ENCODE results near the gene MPHOSPH10. TPM values are rescaled to one million over a fixed set of nuclear protein-coding genes. Genes with fewer than 3 reads are reported as not detected.
"Not testable (repeated sequence)": the region's sequence is repeated elsewhere in the genome, so short reads cannot be mapped to it uniquely, and the experiment has no call there.

Gene MPHOSPH10
- total RNA-seq, 2 donors from 2014 or later, result 40.1 to 58.4 TPM

GRCh38 chr2:71131387-71132166, 1.1 kb downstream of the MPHOSPH10 start:
- DNase-seq (ENCODE audit: low spot score); H3K36me3 Mint-ChIP-seq; ATAC-seq; H3K9me3 Mint-ChIP-seq; H3K27ac Mint-ChIP-seq; H3K27me3 Mint-ChIP-seq; H3K4me1 Mint-ChIP-seq (ENCODE audit: low read depth in 2 of 2); H3K4me3 Mint-ChIP-seq: not testable (repeated sequence)

DNA sequence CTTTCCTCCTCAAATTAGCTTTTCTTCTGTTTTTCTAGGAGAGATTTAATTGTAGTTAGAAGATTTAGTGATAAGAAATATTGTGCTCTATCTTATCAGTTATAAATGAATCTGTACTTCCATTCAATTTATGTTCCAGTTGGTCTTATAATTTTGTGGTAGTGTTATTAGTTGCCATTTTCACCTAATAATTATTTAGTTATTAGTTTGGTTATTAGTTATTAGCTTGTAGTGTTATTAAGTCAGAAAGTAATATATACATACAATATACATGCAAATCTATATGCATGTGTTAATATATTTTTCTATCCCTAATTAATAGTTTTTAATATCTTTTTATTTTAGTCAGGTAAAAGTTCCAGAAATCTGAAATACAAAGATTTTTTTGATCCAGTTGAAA, 3.2 kb downstream of the MPHOSPH10 start:
- H3K4me3 Mint-ChIP-seq, result no peak overlapping the region
- H3K4me1 Mint-ChIP-seq (ENCODE audit: low read depth in 2 of 2), result peaks cover 3 to 5% of the 10 kb centered on the region in 2 donors
- H3K27ac Mint-ChIP-seq, result no peak overlapping the region
- DNase-seq (ENCODE audit: low spot score) (no peak), ATAC-seq (no peak)
- no peaks in the 10 kb centered on the region for H3K27me3 Mint-ChIP-seq
- H3K36me3 Mint-ChIP-seq, result peaks cover 15% of the 10 kb centered on the region
- no peaks in the 10 kb centered on the region for H3K9me3 Mint-ChIP-seq

GRCh38 chr2:71136174-71136573, 5.7 kb downstream of the MPHOSPH10 start:
- H3K36me3 Mint-ChIP-seq, result peaks cover 27% of the 10 kb centered on the region
- H3K27ac Mint-ChIP-seq, result no peak overlapping the region
- no peak overlapping the region for H3K4me3 Mint-ChIP-seq
- no peaks in the 10 kb centered on the region for H3K27me3 Mint-ChIP-seq
- DNase-seq (ENCODE audit: low spot score) (no peak), ATAC-seq (no peak)
- H3K9me3 Mint-ChIP-seq, result no peaks in the 10 kb centered on the region
- H3K4me1 Mint-ChIP-seq (ENCODE audit: low read depth in 2 of 2), result no peaks in the 10 kb centered on the region

DNA sequence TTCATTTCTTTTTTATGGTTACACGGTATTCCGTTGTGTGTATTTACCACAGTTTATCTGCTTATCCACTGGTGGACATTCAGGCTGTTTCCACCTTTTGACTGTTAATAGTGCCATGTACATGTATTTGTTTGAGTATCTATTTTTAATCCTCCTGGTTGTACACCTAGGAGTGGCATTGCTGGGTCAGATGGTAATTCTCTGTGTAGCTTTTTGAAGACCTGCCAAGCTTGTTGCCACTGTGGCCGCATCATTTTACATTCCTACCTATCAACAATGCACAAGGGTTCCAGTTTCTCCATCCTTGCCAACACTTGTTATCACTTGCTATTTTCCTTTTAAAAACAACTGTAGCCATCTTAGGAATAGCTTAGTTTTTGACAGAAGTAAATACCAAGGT, 13.3 kb downstream of the MPHOSPH10 start:
- no peak for DNase-seq (ENCODE audit: low spot score)
- peaks cover 49% of the 10 kb centered on the region for H3K36me3 Mint-ChIP-seq
- no peak overlapping the region for H3K27ac Mint-ChIP-seq
- H3K9me3 Mint-ChIP-seq, result no peaks in the 10 kb centered on the region
- no peak overlapping the region for H3K4me3 Mint-ChIP-seq
- no peak for ATAC-seq
- H3K4me1 Mint-ChIP-seq (ENCODE audit: low read depth in 2 of 2), result peaks cover 0 to 3% of the 10 kb centered on the region in 2 donors
- H3K27me3 Mint-ChIP-seq, result no peaks in the 10 kb centered on the region

GRCh38 chr2:71148506-71149063, 18.2 kb downstream of the MPHOSPH10 start:
- Mint-ChIP-seq H3K36me3 (peaks cover 42% of the 10 kb centered on the region), H3K4me1 (ENCODE audit: low read depth in 2 of 2) (peaks cover 0 to 5% of the 10 kb centered on the region in 2 donors), H3K27me3 (no peaks in the 10 kb centered on the region), H3K27ac (no peak overlapping the region), H3K9me3 (no peaks in the 10 kb centered on the region), H3K4me3 (no peak overlapping the region)
- ATAC-seq, result no peak
- DNase-seq (ENCODE audit: low spot score), result no peak

DNA sequence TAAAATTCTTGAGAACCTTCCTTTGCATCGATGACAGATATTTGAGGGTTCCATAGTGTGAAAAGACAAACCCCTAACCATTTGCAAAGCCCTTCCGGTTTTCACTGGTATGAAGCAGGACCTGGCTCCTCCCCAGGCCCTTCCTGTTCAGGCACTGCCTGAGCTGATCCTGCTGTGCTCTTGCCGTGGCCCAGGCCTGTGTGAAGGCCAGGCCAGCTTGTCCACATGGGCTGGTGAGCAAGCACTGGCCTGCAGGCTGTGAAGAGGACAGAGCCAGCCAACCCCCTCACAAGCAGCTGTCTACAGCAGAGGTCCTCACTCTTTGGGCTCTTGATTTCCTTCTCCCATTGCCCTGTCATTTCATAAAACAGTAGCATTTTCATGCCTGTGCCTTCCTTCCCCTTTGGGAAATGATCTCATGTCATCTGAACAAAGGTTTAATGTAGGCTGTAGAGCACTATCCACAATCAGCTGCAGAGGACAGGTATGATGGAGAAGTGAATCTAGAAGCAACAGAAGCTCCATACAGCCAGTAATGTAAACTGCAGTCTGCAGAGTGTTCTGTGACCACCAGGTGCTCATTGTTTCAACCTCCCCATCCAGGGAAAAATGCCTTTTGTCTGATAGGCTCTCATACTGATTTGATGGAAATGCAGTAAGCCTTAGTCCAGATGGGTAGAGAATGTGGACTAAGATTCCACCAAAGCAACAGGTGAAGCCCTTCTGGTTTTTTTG, 19.8 kb downstream of the MPHOSPH10 start:
- peaks cover 1 to 2% of the 10 kb centered on the region in 2 donors for H3K27me3 Mint-ChIP-seq
- no peak for ATAC-seq
- DNase-seq (ENCODE audit: low spot score), result no peak
- H3K36me3 Mint-ChIP-seq, result peaks cover 28% of the 10 kb centered on the region
- no peak overlapping the region for H3K27ac Mint-ChIP-seq
- H3K4me1 Mint-ChIP-seq (ENCODE audit: low read depth in 2 of 2), result peaks cover 0 to 5% of the 10 kb centered on the region in 2 donors
- no peak overlapping the region for H3K4me3 Mint-ChIP-seq
- no peaks in the 10 kb centered on the region for H3K9me3 Mint-ChIP-seq

GRCh38 chr2:71151620-71152019, 21.2 kb downstream of the MPHOSPH10 start:
- Mint-ChIP-seq H3K27ac (no peak overlapping the region), H3K27me3 (peaks cover 8 to 11% of the 10 kb centered on the region in 2 donors), H3K36me3 (peaks cover 19% of the 10 kb centered on the region), H3K9me3 (no peaks in the 10 kb centered on the region), H3K4me1 (ENCODE audit: low read depth in 2 of 2) (peaks cover 0 to 2% of the 10 kb centered on the region in 2 donors), H3K4me3 (no peak overlapping the region)
- no peak for DNase-seq (ENCODE audit: low spot score)
- ATAC-seq, result peak in 1 of 2 donors; percentile 15

GRCh38 chr2:71153585-71154224, 23.3 kb downstream of the MPHOSPH10 start:
- Mint-ChIP-seq H3K27me3 (peaks cover 10 to 11% of the 10 kb centered on the region in 2 donors), H3K9me3 (no peaks in the 10 kb centered on the region), H3K4me1 (ENCODE audit: low read depth in 2 of 2) (peaks cover 5 to 7% of the 10 kb centered on the region in 2 donors), H3K36me3 (peaks cover 14% of the 10 kb centered on the region), H3K27ac (no peak overlapping the region), H3K4me3 (no peak overlapping the region)
- no peak for DNase-seq (ENCODE audit: low spot score)
- ATAC-seq, result peak in 1 of 2 donors; percentile 13

DNA sequence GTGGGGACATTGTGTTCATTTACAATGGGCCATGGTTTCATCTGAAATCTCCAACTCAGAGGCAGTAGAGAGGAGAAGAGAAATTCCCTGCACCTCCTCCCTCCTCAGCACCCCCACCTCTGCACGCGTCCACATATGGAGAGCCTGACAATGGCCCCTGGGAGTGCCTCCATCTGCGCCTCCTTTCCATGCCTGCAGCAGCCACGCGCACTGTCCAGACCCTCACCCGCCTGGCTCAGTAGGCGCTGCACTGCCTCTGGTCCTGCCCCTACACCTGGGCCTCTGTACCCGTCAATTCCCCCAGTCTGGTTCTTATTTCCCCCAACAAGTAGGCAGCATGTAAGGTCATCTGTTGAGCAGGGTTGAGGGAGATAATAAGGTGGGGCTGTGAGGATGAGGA, 23.8 kb downstream of the MPHOSPH10 start:
- H3K9me3 Mint-ChIP-seq, result no peaks in the 10 kb centered on the region
- H3K4me1 Mint-ChIP-seq (ENCODE audit: low read depth in 2 of 2), result peaks cover 5 to 7% of the 10 kb centered on the region in 2 donors
- DNase-seq (ENCODE audit: low spot score) (no peak), ATAC-seq (peak in 1 of 2 donors; percentile 46)
- H3K36me3 Mint-ChIP-seq, result peaks cover 8% of the 10 kb centered on the region
- H3K4me3 Mint-ChIP-seq, result no peak overlapping the region
- no peak overlapping the region for H3K27ac Mint-ChIP-seq
- H3K27me3 Mint-ChIP-seq, result peaks cover 10 to 11% of the 10 kb centered on the region in 2 donors

- Mint-ChIP-seq H3K36me3 (peaks cover 4% of the 10 kb centered on the region), H3K27ac (no peak overlapping the region)
- DNase-seq (ENCODE audit: low spot score), result no peak
These were observed 24.4 kb downstream of the MPHOSPH10 start for GRCh38 chr2:71154798-71155197.

GRCh38 chr2:71155846-71156245, 25.4 kb downstream of the MPHOSPH10 start:
- peaks cover 10 to 11% of the 10 kb centered on the region in 2 donors for H3K27me3 Mint-ChIP-seq
- H3K36me3 Mint-ChIP-seq, result no peaks in the 10 kb centered on the region
- H3K9me3 Mint-ChIP-seq, result no peaks in the 10 kb centered on the region
- H3K27ac Mint-ChIP-seq, result no peak overlapping the region
- DNase-seq (ENCODE audit: low spot score), result no peak
- no peak for ATAC-seq
- no peak overlapping the region for H3K4me3 Mint-ChIP-seq
- H3K4me1 Mint-ChIP-seq (ENCODE audit: low read depth in 2 of 2), result peaks cover 3 to 7% of the 10 kb centered on the region in 2 donors

More at GRCh38 chr2:71154798-71155197, 24.4 kb downstream of the MPHOSPH10 start:
- peaks cover 5 to 7% of the 10 kb centered on the region in 2 donors for H3K4me1 Mint-ChIP-seq (ENCODE audit: low read depth in 2 of 2)
- ATAC-seq, result peak in 1 of 2 donors; percentile 46
- no peak overlapping the region for H3K4me3 Mint-ChIP-seq
- peaks cover 10 to 11% of the 10 kb centered on the region in 2 donors for H3K27me3 Mint-ChIP-seq
- no peaks in the 10 kb centered on the region for H3K9me3 Mint-ChIP-seq

DNA sequence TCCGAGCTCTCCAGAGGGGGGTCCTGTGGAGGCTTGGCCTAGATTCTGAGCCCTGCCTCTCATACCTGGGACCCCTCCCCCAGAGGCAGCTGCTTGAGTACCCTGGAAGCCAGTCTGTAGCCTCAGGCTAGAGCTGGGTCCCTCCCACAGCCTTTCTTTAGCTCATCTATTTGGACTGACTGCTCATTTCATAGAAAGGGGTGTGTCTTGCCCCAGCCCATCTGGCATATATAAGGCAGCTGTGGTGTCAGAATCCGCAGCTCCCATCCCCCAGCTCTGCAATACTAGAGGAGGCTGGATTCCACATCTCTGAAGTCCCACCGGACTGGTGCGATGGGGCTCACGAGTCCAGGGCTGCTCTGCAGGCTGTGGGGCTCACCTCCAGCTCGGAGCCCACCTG, 26.1 kb downstream of the MPHOSPH10 start:
- DNase-seq (ENCODE audit: low spot score) (no peak), ATAC-seq (no peak)
- H3K4me1 Mint-ChIP-seq (ENCODE audit: low read depth in 2 of 2), result peaks cover 3 to 7% of the 10 kb centered on the region in 2 donors
- no peak overlapping the region for H3K4me3 Mint-ChIP-seq
- no peaks in the 10 kb centered on the region for H3K36me3 Mint-ChIP-seq
- H3K9me3 Mint-ChIP-seq, result no peaks in the 10 kb centered on the region
- no peak overlapping the region for H3K27ac Mint-ChIP-seq
- peaks cover 10 to 11% of the 10 kb centered on the region in 2 donors for H3K27me3 Mint-ChIP-seq

GRCh38 chr2:71157124-71157793, 26.8 kb downstream of the MPHOSPH10 start:
- DNase-seq (ENCODE audit: low spot score) (no peak), ATAC-seq (peak; percentile 65 to 74)
- Mint-ChIP-seq H3K9me3 (no peaks in the 10 kb centered on the region), H3K27ac (no peak overlapping the region), H3K4me1 (ENCODE audit: low read depth in 2 of 2) (peaks cover 3 to 7% of the 10 kb centered on the region in 2 donors), H3K4me3 (no peak overlapping the region), H3K27me3 (peaks cover 10 to 16% of the 10 kb centered on the region in 2 donors), H3K36me3 (no peaks in the 10 kb centered on the region)
